HAP-1 (cell line): ENCODE data around the gene ZNF683.
"Not testable (repeated sequence)": the region's sequence is repeated elsewhere in the genome, so short reads cannot be mapped to it uniquely, and the experiment has no call there.

Experiments
- DNase-seq, 2 experiments: peaks; one replicate each; pipeline ENCODE4 v3.0.0-alpha.2; 2016 to 2020; ENCODE audit warnings: low spot score in 2 of 2
- H3K27me3 ChIP-seq: fragments of 250-450 bp; sonication (Bioruptor Pico); 2 replicates; pipeline ENCODE4 v1.5.1; 2020; ENCODE audit warnings: low read depth, mild to moderate bottlenecking, moderate library complexity
- H3K36me3 ChIP-seq: fragments of 250-450 bp; sonication (Bioruptor Pico); replicated peaks from 2 replicates; pipeline ENCODE4 v1.5.1; 2020; ENCODE audit warnings: mild to moderate bottlenecking
- H3K4me1 ChIP-seq: fragments of 250-450 bp; sonication (Bioruptor Pico); 2 replicates; pipeline ENCODE4 v1.5.1; 2020; ENCODE audit warnings: mild to moderate bottlenecking
- H3K4me3 ChIP-seq: fragments of 250-450 bp; sonication (Bioruptor Pico); 2 replicates; pipeline ENCODE4 v1.5.1; 2020; ENCODE audit warnings: mild to moderate bottlenecking, moderate library complexity
- H3K9me3 ChIP-seq: fragments of 250-450 bp; sonication (Bioruptor Pico); 2 replicates; pipeline ENCODE4 v1.5.1; 2020; ENCODE audit warnings: mild to moderate bottlenecking, moderate library complexity
- in situ Hi-C: fragments of 300-500 bp; cut with MboI; formaldehyde crosslinking; loops from 3 replicates; pipeline ENCODE4 v1.14.3; 2020; ENCODE audit warnings: low sequenced_read_pairs, inconsistent platforms, mixed read lengths

The ZNF683 gene

DNA sequence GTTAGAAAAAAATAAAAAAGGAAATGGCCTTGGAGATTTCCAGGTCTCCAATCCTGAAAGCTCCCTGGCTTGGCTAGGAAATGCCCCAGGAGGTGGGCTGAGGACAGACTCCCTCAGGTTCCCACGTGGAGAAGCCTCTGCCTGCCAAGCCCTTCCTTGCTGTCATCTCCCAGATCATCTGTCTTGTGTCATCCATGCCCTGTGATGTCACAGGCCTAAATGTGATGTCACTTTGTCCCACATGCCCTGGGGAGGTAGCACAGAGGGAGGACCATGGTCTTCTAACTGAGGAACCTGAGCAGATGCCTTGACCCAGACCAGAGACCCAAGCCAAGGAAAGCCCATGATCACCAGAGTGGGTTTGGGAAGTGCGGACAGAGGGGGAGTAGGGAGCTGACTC lies 1.8 kb upstream of the ZNF683 start:
- H3K27me3 ChIP-seq, H3K36me3 ChIP-seq, H3K4me1 ChIP-seq, H3K4me3 ChIP-seq, H3K9me3 ChIP-seq, in situ Hi-C loops, DNase-seq: not testable (repeated sequence)

DNA sequence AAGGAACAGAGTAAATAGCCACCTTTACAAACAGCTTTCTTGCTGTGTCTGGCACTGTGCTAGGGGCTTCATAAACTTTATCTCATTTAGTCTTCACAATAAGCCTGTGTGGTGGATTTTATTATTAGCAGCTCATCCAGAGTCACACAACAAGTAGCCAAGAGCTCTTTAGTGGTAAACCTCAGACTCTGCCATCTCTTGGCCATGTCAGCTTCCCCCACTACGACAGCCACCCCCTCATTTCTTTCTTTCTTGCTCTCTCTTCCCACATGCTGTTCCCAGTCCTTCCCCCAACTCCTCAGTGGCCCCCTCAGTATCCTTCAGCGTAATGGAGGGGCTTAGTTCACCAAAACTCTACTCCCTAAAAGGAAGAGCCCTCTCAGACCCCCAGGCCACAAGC lies 1.2 kb upstream of the ZNF683 start:
- Histone ChIP-seq H3K9me3 (no peaks in the 10 kb centered on the region), H3K4me3 (no peak overlapping the region), H3K4me1 (no peaks in the 10 kb centered on the region), H3K36me3 (no peaks in the 10 kb centered on the region), H3K27me3 (0 out of 2 replicates have a peak, but pooled peaks cover 2% of the 10 kb centered on the region)
- in situ Hi-C loops: no loop called here
- no peak for DNase-seq

DNA sequence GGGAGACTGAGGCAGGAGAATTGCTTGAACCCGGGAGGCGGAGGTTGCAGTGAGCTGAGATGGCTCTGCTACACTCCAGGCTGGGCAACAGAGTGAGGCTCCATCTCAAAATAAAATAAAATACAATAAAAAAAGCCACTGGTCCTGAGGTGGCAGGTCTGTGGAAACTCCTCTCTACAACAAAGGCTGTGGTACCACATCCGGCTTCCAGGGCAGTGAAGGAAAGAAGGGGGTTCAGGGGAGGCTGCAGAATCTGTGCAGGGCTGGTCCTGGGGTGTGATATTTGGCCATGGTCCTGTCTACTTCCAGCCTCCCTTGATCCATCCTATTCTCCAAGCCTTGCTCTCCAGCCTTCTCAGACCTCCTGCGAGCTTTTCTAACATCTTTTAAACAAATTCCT lies 731 bp upstream of the ZNF683 start:
- H3K4me1 ChIP-seq: no peaks in the 10 kb centered on the region
- H3K36me3 ChIP-seq: no peaks in the 10 kb centered on the region
- no peak overlapping the region for H3K4me3 ChIP-seq
- H3K9me3 ChIP-seq: no peaks in the 10 kb centered on the region
- DNase-seq: no peak
- 0 out of 2 replicates have a peak, but pooled peaks cover 2% of the 10 kb centered on the region for H3K27me3 ChIP-seq
- in situ Hi-C loops: no loop called here

DNA sequence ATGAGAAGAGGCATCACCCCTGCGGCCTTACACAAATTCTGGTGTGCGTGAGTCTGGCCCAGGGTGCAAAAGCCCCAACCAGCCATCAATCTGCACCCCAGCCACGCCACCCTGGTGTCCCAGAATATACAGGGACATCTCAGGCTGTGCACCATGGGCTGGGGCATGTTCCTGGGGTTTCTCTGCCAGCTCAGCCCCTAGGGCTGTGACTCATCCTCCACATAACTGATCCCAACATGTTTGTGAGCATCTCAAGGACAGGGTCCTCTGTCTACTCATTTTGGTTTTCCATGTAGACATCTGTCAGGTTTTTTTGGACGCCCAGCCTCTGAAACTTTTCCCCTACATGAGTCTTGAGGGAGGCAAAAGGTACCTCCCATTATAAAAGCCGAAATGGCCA lies 511 bp downstream of the ZNF683 start:
- in situ Hi-C loops: no loop called here
- Histone ChIP-seq H3K4me1 (no peaks in the 10 kb centered on the region), H3K4me3 (no peak overlapping the region), H3K36me3 (no peaks in the 10 kb centered on the region), H3K9me3 (no peaks in the 10 kb centered on the region), H3K27me3 (0 out of 2 replicates have a peak, but pooled peaks cover 2% of the 10 kb centered on the region)
- no peak for DNase-seq

DNA sequence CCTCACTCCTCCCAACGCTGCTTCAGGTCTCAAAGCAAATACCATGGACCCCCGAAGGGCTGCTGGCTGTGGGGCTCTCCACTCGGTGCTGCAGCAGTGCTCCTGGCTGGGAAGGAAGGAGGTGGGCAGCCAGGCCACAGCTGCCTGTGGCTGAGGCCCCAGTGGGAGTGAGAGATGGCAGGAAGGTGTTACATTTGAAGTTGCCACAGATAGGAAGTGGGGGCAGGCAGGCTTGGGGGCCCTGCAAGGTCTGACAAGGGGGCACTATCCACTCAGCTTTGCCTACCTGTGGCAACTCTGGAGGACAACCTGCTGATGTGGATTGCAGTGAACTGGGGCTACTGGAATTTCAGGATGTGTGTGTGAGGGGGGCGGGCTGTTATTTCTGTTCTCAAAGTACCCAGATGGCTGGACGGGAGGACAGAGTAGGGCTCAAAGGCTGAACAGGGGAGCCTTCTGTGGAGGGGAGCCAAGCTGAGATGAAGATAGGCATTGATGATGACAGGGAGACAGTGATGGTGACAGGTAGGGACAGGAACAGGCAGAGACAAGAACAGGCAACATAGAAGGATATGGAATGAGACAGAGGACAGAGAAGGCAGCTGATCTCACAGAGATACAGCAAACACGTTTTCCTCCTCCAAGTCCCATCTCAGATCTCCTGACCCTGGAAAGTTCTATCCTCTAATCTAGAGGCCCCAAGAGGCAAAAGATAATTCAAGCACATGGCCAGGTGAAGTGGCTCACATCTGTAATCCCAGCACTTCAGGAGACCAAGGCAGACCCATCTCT lies 1.8 kb downstream of the ZNF683 start:
- Histone ChIP-seq H3K9me3 (no peaks in the 10 kb centered on the region), H3K36me3 (no peaks in the 10 kb centered on the region), H3K4me1 (no peaks in the 10 kb centered on the region), H3K27me3 (0 out of 2 replicates have a peak, but pooled peaks cover 2% of the 10 kb centered on the region), H3K4me3 (no peak overlapping the region)
- DNase-seq: no peak
- in situ Hi-C loops: no loop called here

DNA sequence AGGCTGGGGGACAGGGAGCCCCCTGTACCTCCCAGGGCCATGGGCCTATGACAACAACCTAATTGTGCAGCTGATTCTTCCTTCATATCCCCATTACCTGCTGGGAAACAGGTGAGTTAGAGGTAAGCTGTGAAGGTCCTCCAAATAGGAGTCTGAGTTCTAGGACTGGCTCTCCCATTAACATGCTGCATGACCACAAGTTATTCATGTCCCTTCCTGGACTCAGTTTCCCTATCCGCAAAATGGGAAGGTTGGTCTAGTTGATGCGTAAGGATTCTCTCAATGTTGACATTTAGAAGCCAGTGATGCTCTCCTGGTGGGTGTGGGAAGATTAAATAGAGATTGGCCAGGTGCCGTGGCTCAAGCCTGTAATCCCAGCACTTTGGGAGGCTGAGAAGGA lies 4.1 kb downstream of the ZNF683 start:
- Histone ChIP-seq H3K36me3 (no peaks in the 10 kb centered on the region), H3K27me3 (0 out of 2 replicates have a peak, but pooled peaks cover 2% of the 10 kb centered on the region), H3K4me3 (no peak overlapping the region), H3K4me1 (no peaks in the 10 kb centered on the region), H3K9me3 (no peaks in the 10 kb centered on the region)
- in situ Hi-C loops: no loop called here
- DNase-seq: no peak

DNA sequence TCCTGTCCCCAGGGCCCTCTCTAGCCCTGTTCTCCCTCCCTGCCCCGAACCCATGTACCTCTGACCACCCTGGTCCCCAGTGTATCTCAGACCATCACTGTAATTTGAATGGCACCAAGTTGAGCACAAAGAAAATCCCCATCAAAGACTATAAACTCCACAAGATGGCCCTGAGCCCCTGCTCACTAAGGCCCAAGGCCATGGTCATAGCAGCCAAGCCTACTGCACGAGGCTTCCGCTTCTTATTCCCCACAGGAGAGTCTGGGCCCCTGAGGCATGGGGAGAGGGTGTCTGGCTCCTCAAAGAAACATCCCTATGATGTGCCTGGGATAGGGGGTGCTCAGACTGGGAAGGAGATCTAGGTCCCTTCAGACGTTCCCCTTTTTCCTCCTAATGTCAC lies 4.5 kb downstream of the ZNF683 start:
- Histone ChIP-seq H3K36me3 (no peaks in the 10 kb centered on the region), H3K4me1 (no peaks in the 10 kb centered on the region), H3K9me3 (no peaks in the 10 kb centered on the region), H3K27me3 (no peaks in the 10 kb centered on the region), H3K4me3 (no peak overlapping the region)
- in situ Hi-C loops: no loop called here
- DNase-seq: no peak

DNA sequence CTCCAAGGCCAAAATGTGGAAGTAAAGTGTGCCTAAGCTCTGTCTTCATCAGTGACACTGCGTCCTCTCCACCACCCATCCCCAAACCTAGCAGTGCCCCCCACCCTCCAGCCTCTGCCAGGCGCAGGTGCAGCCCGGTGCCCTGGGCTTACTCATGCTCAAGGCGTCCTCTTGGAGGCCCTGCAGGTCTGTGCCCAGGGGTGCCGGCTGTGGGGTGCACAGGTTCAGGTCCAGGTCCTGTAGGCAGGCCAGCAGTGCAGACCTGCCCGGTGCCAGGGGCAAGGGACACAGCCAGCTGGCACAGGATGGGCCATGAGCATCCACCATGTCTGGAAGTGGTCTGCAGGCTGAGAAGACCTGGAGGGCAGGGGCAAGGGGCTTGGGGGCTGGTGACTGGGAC lies 5.1 kb downstream of the ZNF683 start:
- no peak overlapping the region for H3K4me3 ChIP-seq
- H3K36me3 ChIP-seq: no peaks in the 10 kb centered on the region
- in situ Hi-C loops: no loop called here
- H3K4me1 ChIP-seq: no peaks in the 10 kb centered on the region
- DNase-seq: no peak
- no peaks in the 10 kb centered on the region for H3K9me3 ChIP-seq
- no peaks in the 10 kb centered on the region for H3K27me3 ChIP-seq

DNA sequence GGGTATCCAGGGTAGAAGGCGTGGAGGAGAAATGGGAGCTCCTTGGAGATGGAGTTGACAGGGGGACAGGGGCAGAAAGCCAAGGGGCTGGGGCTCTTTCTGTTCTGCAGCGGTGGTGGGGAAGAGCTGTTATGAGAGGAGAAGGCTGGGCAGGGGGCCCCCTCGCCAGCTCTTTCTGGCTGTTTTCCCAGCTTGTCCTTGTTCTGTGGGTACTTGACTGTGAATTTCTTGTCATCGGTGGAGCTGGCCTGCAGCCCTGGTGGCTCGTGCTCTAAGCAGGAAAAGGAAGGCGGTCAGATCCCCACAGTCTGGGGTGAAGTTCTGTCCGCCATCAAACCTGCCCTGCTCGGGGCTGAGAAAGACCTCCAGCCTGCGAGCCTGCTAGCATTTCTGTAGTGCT lies 7.6 kb downstream of the ZNF683 start:
- H3K4me3 ChIP-seq: no peak overlapping the region
- no peaks in the 10 kb centered on the region for H3K36me3 ChIP-seq
- in situ Hi-C loops: no loop called here
- H3K9me3 ChIP-seq: no peaks in the 10 kb centered on the region
- H3K27me3 ChIP-seq: no peaks in the 10 kb centered on the region
- no peak for DNase-seq
- no peaks in the 10 kb centered on the region for H3K4me1 ChIP-seq

DNA sequence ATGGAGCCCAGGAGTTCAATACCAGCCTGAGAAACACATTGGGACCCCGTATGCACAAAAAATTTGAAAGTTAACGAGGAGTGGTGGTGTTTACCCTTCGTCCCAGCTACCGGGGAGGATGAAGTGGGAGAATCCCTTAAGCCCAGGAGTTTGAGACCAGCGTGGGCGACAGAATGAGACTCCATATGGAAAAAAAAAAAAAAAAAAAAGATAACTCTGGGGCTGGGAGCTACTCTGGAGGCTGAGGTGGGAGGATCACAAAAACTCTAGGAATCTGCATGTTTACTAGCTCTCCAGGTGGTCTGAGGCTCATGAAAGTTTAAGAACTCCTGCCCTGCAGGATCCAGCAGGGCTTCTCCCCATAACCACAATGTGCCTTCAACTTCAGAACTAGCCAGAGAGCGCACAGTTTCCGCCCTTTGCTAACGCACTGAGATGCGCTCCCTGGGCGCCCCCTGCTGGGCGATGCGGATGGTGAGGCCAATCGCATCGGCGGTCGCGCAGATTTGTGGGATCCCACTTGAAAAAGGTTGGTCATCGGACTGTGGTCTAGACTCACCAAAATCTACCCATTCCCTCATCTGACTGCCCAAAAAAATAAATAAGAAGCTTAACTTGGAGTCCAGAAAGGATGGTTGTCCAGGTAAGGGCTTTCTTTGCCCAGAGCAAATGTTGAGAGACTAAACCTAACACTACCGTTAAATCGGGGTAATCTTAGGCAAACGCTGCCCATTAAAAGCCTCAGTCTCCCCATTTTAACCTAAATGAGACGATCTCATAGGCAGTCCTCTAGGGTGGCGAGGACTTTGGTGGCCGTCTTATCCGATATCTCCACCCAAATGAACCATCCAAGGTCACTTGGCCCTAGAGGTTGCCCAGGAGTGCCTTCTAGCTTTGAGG lies 8.8 kb downstream of the ZNF683 start:
- Histone ChIP-seq H3K36me3 (no peaks in the 10 kb centered on the region), H3K9me3 (no peaks in the 10 kb centered on the region), H3K27me3 (no peaks in the 10 kb centered on the region), H3K4me1 (no peaks in the 10 kb centered on the region), H3K4me3 (no peak overlapping the region)
- in situ Hi-C loops: no loop called here
- peak; percentile 72 to 90 for DNase-seq

DNA sequence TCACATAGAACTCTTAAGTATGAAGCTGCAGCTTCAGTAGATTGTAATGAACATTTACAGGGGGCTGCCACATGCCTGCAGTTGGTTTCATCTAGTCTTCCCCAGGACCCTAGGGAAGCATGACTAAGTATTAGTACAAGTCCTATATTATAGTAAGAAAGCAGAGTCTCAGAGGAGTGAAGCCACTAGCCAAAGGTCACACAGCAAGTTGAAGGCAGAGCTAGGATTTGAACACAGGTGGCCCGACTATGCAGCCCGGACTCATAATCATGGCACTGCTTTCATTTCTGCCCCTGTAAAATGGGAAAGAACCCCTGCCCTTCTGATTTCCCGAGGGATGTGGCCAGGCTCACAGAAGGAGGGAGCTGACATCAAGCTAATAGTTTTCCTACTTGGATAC lies 10.2 kb downstream of the ZNF683 start:
- in situ Hi-C loops: no loop called here
- Histone ChIP-seq H3K27me3 (no peaks in the 10 kb centered on the region), H3K9me3 (no peaks in the 10 kb centered on the region), H3K36me3 (no peaks in the 10 kb centered on the region), H3K4me1 (no peaks in the 10 kb centered on the region), H3K4me3 (no peak overlapping the region)
- DNase-seq: no peak

DNA sequence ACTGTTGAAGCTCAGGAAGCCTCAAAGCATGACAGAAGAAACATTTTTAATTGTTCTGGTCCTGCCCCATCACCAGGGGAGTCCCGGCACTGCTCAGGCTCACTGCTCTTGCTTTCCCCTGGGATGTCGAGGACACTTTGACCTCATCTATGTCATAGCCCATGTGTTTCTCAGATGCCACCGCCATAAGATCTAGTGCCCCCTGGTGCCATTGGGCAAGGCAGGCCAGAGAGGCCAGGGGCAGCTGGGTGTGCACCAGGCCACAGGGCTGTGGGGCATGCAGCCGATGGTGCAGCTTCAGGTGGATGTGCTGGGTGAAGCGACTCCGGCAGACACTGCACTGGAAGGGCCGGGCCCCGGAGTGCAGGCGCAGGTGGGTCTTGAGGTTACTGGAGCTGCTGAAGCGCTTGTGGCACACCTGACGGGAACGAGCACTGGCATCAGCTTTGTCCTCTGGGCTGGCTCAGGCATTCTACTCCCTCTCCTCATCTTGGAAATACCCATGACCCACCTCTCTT lies 10.9 kb downstream of the ZNF683 start:
- Histone ChIP-seq H3K4me3 (no peak overlapping the region), H3K9me3 (no peaks in the 10 kb centered on the region), H3K36me3 (no peaks in the 10 kb centered on the region), H3K4me1 (no peaks in the 10 kb centered on the region), H3K27me3 (no peaks in the 10 kb centered on the region)
- DNase-seq: no peak
- in situ Hi-C loops: no loop called here

DNA sequence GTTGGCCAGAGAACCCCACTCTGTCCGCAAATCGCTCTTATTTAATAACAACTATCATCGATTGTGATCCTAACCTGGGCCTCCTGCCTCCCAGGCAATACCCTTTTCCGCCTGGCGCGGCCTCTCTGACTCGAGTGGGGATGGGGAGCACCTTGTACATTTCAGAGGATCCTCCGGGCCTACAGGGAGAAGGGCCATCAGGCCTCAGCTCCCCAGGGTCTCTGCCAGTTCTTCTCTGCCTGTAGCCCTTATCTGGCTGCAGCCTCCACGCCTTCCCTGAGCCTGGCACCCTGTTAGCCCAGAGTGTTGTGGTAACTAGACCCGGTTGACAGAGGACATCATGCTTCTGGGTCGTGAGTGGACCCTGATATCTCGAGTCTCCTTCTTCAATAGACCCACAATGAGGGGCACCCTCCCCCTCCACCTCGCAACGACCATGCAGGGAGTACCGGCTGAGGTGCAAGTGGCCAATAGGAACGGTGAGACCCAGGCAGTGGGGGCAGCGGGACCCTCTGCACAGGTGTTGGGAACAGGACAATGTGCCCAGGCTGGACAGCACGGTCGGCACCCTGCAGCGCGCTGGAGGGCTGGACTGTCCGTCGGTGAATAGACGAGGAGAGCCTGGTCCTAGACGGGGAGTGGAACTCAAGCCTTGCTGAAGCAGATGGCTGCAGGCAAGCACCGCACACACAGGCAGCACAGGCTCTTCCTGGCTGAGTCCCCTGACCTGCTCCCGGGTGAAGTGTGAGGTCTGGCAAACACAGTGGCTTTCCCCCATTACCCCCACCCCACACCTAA lies 11.5 kb downstream of the ZNF683 start:
- H3K4me3 ChIP-seq: no peak overlapping the region
- no peaks in the 10 kb centered on the region for H3K27me3 ChIP-seq
- no peaks in the 10 kb centered on the region for H3K4me1 ChIP-seq
- no peaks in the 10 kb centered on the region for H3K36me3 ChIP-seq
- in situ Hi-C loops: no loop called here
- no peaks in the 10 kb centered on the region for H3K9me3 ChIP-seq
- no peak for DNase-seq
